ENCODE measurements around the gene ADPRS.

Gene ADPRS

GRCh38 chr1:36119456-36119855, 30.8 kb downstream of the ADPRS start:
- TF ChIP-seq CTCF (IDR thresholded peaks at IDR 0.05; ENCODE audit: low read depth, low read length, missing control alignments), result no peak
- DNase-seq (ENCODE audit: low read depth), result no peak
- in situ Hi-C loops (cut with HindIII; ENCODE audit: low sequenced_read_pairs), result no loop called here
- H3K4me3 ChIP-seq (ENCODE audit: low read depth, low read length), result no peak overlapping the region

GRCh38 chr1:36122062-36123030, 33.7 kb downstream of the ADPRS start:
- H3K4me3 ChIP-seq (ENCODE audit: low read depth, low read length), result no peak overlapping the region
- no peak for TF ChIP-seq CTCF (IDR thresholded peaks at IDR 0.05; ENCODE audit: low read depth, low read length, missing control alignments)
- DNase-seq (ENCODE audit: low read depth), result no peak
- in situ Hi-C loops (cut with HindIII; ENCODE audit: low sequenced_read_pairs), result no loop called here

GRCh38 chr1:36123356-36123755, 34.7 kb downstream of the ADPRS start:
- in situ Hi-C loops (cut with HindIII; ENCODE audit: low sequenced_read_pairs), result no loop called here
- no peak overlapping the region for H3K4me3 ChIP-seq (ENCODE audit: low read depth, low read length)
- TF ChIP-seq CTCF (IDR thresholded peaks at IDR 0.05; ENCODE audit: low read depth, low read length, missing control alignments), result no peak
- no peak for DNase-seq (ENCODE audit: low read depth)

DNA sequence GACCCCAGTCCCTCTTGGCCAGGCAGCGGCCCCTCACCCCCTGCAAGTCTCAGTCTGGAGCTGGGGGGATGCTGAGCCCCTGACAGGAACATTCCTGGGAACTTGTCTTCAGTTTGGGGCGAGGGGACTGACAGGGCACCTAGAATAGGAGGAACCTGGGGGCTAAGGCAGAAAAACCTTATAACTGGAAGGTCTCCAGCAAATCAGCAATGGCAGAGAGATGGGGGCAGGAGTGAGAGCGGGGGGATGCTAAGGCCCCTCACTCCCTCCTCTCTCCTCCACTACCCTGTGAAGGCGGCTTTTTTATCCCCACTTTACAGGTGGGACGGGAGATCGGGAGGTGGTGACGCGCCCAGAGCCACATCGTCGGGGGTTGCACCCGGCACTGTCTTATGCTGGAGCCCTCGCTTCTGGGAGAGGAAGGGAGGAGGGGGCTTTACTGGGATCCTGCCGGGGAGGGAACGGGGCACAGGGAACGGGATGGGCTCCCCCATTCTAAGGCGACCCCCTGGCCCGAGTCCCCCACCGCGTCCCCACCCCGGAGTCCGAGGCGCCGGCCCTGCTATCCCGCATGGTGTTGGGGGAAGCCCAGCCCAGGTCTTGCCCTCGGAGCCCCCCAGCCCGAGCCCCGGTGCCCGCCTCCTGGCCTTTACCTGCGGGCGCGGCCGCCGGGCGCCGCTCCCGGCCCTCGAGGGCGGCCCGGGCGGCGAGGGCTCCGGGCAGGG, 35.9 kb downstream of the ADPRS start:
- in situ Hi-C loops (cut with HindIII; ENCODE audit: low sequenced_read_pairs), result no loop called here
- TF ChIP-seq CTCF (IDR thresholded peaks at IDR 0.05; ENCODE audit: low read depth, low read length, missing control alignments), result no peak
- DNase-seq (ENCODE audit: low read depth), result no peak
- peak overlapping the region; percentile 40 for H3K4me3 ChIP-seq (ENCODE audit: low read depth, low read length)

DNA sequence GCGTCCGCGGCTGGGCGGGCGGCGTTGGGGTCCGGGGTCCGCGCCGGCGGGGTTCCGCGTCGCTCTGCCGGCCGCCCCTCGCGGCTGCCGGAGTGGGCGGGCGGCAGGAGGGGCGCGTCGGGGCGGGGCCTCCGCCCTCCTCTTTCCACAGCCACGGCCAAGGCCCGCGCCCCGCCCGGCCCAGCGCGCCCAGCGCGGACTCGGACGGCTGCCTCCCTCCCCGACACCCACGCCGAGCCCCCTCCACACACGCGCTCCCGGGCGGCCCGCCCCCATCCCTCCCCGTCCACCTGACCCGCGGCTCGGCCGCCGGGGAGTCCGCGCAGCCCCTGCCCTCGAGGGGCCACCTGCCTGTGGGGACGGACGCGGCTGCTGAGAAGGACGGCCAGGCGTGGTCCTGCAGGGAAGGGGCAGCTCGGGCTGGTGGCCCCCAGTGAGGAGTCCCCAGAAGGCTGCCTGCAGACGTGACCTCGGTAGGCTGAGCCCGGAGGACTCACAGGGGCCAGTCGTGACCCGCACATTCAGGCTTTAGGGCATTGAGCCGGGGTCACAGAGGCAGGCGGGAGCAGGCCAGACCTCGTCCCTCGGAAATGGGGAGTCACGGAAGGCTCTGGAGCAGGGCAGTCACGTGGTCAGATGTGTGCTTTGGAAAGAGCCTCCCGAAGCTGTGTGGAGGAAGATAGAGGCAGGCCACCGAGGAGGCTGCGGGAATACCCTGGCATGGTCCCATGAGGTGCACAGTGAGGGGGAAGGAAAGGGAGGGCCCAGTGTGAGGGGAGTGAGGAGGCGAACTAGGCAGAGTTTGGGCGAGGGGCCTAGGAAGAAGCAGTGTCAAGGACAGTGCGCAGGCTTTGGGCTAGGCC, 36.7 kb downstream of the ADPRS start, which contains the start of gene COL8A2:
TSS of gene COL8A2 (minus strand) at position 94 of the 863 bp plus-strand sequence. CDS start 24,980 bp downstream, outside the sequence.
- in situ Hi-C loops (cut with HindIII; ENCODE audit: low sequenced_read_pairs), result no loop called here
- no peak for DNase-seq (ENCODE audit: low read depth)
- peak within 1 kb of the TSS; percentile 40 for H3K4me3 ChIP-seq (ENCODE audit: low read depth, low read length)
- no peak for TF ChIP-seq CTCF (IDR thresholded peaks at IDR 0.05; ENCODE audit: low read depth, low read length, missing control alignments)

All from astrocyte of the cerebellum (primary cell).